C4-2B (cell line): ENCODE measurements around the gene TSHZ3.

ENCODE experiments used
- H3K27ac ChIP-seq: fragments of 450-650 bp; 2 replicates; pipeline ENCODE4 v1.5.1; 2017
- ZFX ChIP-seq: fragments of 450-650 bp; IDR thresholded peaks from 2 replicates; pipeline ENCODE4 v1.6.1; 2017
- TF ChIP-seq, protein P1 (sequence below): fragments of 450-650 bp; conservative IDR thresholded peaks from 2 replicates; pipeline ENCODE4 v1.5.1; 2017; ENCODE audit warnings: mild to moderate bottlenecking

TSHZ3 gene

DNA sequence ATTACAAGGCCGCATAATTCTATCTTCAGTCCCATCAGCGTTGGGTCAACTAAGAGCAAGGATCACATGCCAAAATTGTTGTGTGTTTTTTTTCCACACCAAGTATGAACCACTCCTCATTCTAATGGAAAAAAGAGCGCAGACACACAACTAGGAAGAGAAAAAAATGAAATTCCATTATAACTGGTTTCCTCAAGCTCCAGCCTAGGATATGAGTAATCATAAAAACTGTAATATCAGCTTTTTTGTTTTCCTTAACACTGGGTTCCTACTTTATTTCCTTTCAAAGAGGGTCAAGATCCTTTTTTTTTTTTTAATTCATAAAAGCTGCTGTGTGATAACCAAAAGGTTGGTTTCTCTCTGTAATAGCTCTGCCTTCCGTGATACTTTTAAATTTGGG is 19.4 kb downstream of the TSHZ3 start:
- H3K27ac ChIP-seq = no peak overlapping the region
- no peak for TF ChIP-seq ZFX
- TF ChIP-seq, protein P1, sequence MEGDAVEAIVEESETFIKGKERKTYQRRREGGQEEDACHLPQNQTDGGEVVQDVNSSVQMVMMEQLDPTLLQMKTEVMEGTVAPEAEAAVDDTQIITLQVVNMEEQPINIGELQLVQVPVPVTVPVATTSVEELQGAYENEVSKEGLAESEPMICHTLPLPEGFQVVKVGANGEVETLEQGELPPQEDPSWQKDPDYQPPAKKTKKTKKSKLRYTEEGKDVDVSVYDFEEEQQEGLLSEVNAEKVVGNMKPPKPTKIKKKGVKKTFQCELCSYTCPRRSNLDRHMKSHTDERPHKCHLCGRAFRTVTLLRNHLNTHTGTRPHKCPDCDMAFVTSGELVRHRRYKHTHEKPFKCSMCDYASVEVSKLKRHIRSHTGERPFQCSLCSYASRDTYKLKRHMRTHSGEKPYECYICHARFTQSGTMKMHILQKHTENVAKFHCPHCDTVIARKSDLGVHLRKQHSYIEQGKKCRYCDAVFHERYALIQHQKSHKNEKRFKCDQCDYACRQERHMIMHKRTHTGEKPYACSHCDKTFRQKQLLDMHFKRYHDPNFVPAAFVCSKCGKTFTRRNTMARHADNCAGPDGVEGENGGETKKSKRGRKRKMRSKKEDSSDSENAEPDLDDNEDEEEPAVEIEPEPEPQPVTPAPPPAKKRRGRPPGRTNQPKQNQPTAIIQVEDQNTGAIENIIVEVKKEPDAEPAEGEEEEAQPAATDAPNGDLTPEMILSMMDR = no peak

DNA sequence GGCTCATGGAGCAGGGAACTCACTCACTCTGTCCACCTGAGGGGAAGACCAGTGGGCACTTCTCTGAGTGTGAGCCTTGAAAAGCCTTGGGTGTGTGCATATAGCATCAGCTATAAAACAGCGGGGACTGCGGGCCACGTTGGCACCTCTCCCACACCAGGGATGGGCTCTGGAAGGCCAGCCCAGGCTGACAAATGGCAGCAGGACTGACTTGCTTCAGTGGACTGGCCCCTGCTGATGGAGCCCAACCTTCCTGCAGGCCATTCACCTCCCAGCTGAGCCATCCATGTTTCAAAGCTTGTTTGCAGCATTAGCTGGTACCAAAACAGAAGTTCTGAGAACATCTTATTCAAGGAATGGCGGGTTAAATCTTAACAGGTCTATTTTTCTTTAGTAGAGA is 21.0 kb downstream of the TSHZ3 start:
- no peak for TF ChIP-seq ZFX
- TF ChIP-seq, protein P1 = no peak
- no peak overlapping the region for H3K27ac ChIP-seq

DNA sequence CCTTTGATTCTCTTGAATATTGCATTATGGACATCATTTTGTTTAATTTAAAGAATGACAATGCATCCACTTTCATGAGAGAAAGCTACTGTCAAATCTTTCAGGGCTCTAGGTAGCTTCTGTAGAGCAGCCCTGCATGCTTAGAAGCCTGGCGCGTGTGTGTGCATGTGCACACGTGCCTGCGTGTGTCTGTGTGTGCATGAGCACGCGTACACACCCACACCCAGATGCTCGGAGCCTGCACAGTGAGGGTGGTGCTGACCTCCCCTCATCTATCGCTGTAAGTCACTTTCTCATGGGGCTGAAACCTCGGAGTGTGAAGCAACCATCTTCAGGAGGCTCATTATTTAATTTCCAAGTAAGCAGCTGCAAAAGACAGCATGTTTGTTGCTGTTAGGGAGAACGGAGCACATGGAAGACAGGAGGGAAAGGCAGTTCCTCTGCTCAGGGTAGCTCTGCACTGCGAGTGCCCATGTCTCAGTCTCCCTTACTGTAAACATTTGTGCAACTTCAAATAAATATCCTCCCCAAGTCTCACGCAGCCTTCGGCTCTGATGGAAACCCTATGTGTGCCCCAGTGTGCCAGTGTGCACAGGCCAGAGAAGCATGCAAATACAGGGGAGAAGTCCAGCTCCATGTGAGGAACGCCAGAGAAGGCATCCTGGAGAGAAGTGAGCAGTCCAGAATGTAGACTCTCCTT is 22.8 kb downstream of the TSHZ3 start:
- no peak overlapping the region for H3K27ac ChIP-seq
- no peak for TF ChIP-seq ZFX
- TF ChIP-seq, protein P1 = no peak

DNA sequence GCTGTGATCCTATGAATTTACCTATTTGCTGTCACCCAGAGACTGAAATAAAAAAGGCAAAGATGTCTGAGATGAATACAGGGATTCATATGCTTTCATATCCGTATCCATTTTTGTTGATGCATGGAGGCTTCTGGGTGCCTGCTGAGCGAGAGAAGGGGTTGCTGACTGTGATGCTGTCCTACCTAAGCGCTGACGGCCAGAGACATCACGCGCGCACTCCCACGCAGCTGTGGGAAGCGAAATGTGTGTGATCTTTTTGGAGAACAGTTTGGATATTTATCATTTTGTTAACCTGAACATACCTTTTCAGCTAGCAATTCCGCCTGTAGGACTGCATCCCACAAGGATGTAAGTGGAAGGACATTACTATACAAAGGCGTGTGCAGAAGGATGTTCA is 23.9 kb downstream of the TSHZ3 start:
- no peak for TF ChIP-seq ZFX
- TF ChIP-seq, protein P1 = no peak
- no peak overlapping the region for H3K27ac ChIP-seq

DNA sequence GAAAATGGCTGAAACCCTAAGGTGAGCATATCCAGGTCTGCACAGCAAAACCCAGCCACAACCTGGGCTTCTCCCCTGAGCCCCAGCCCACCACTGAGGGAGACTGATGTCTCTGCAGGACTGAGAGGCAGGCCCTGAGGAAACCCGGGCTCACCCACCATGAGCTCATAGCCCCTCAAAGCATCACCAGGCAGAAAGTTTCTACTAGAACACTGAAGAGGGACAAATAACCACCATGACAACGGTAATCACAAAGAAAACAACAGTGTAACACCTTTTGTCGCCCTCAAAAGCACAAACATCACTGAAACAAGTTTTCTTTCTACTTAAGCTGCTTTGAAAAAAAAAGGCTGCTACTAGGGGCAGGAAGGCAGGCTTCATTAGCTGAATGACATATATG is 29.8 kb downstream of the TSHZ3 start:
- no peak overlapping the region for H3K27ac ChIP-seq
- TF ChIP-seq, protein P1 = no peak
- no peak for TF ChIP-seq ZFX

DNA sequence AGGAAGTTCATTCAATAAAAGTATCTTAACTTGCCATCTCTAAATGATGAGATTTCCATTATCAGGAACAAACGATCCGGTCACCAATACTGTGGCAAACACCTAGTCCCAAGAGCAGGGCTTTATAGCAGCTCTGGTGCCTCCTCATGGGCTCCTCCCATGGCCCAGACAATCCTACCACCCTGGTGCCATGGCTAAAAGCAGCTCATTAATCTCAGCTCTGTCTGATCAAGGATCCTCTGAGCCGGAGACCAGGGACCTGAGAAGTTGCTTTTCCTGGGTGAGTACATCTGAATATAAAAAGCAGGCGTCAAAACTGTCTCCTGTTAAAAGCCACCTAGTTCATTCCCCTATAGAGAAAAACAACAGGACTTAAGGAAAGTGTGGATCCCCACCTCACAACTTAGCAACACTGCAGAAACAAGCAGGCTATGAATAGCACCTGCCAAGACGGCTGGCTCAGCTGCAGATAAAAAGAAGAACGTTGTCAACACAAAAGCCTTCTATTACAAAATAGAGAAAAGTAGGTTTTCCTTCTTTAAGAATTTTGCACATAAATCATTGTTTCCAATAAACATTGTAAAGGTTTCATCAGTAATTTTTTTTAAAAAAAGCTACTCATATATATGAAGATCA is 30.3 kb downstream of the TSHZ3 start:
- TF ChIP-seq, protein P1 = no peak
- TF ChIP-seq ZFX = no peak
- no peak overlapping the region for H3K27ac ChIP-seq

DNA sequence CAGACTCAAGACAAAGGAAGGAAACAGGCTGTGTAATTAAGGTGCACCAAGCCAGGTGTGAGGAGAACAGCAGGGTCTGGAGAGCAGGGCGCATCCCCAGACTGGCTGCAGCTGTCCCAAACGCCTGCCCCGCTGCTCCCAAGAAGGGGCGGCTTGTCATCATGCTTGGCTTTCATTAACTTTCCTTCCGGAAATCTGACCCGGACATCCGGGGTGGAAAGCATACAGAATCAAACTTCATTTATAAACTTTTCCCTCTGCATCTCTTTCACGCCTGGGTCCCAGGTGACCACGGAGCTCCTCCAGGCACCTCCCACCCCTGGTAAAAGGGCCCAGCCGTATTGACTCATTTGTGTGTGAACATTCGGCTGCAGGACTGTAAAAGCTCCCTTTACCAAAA is 31.7 kb downstream of the TSHZ3 start:
- no peak overlapping the region for H3K27ac ChIP-seq
- TF ChIP-seq, protein P1 = no peak
